Astrocyte (in vitro differentiated cells and primary cell): Measurements from ENCODE around the gene OSM. TPM values are rescaled to one million over a fixed set of nuclear protein-coding genes. Genes with fewer than 3 reads are reported as not detected.

Experiments used
- DNase-seq: peaks from one replicate; pipeline ENCODE4 v3.0.0-alpha.2; 2010; ENCODE audit warnings: low read depth
- FAIRE-seq: peaks from 2 replicates; lab custom pipeline; 2011; peaks lifted over from hg19 to GRCh38; lab: Jason Lieb, UNC
- H2AFZ ChIP-seq: 2 replicates; pipeline ENCODE4 v1.6.0; 2012; ENCODE audit warnings: low read depth, low read length, inconsistent platforms
- H3K27ac ChIP-seq: 2 replicates; pipeline ENCODE4 v1.5.1; 2011; ENCODE audit warnings: low read depth, low read length, inconsistent platforms
- H3K27me3 ChIP-seq: 2 replicates; pipeline ENCODE4 v1.6.0; 2011; ENCODE audit warnings: low read length, inconsistent platforms; ENCODE audit not compliant: insufficient read depth
- H3K36me3 ChIP-seq: 2 replicates; pipeline ENCODE4 v1.5.1; 2011; ENCODE audit warnings: low read length, inconsistent platforms; ENCODE audit not compliant: insufficient read depth
- H3K4me1 ChIP-seq: 2 replicates; pipeline ENCODE4 v1.5.1; 2011; ENCODE audit warnings: low read length, inconsistent platforms; ENCODE audit not compliant: insufficient read depth
- H3K4me2 ChIP-seq: 2 replicates; pipeline ENCODE4 v1.6.0; 2012; ENCODE audit warnings: low read length, inconsistent platforms
- H3K4me3 ChIP-seq: 2 replicates; pipeline ENCODE4 v1.5.1; 2011; ENCODE audit warnings: low read depth, mild to moderate bottlenecking, low read length, inconsistent platforms; ENCODE audit not compliant: insufficient read depth
- H3K79me2 ChIP-seq: 2 replicates; pipeline ENCODE4 v1.6.0; 2012; ENCODE audit warnings: mild to moderate bottlenecking, low read length, inconsistent platforms; ENCODE audit not compliant: insufficient read depth
- H3K9ac ChIP-seq: 2 replicates; pipeline ENCODE4 v1.6.0; 2012; ENCODE audit warnings: mild to moderate bottlenecking, low read length, inconsistent platforms
- H3K9me3 ChIP-seq: 2 replicates; pipeline ENCODE4 v1.5.1; 2012; ENCODE audit warnings: low read depth, mild to moderate bottlenecking, low read length, inconsistent platforms; ENCODE audit not compliant: insufficient read depth
- H4K20me1 ChIP-seq: 2 replicates; pipeline ENCODE4 v1.6.0; 2012; ENCODE audit warnings: low read length, inconsistent platforms; ENCODE audit not compliant: insufficient read depth
- H3K27ac Mint-ChIP-seq: one replicate; pipeline ENCODE4 v1.8.0; 2021; ENCODE audit warnings: mild to moderate bottlenecking, mixed read lengths; ENCODE audit not compliant: unreplicated experiment
- H3K27me3 Mint-ChIP-seq: one replicate; pipeline ENCODE4 v1.8.0; 2021; ENCODE audit warnings: low read depth, mixed read lengths; ENCODE audit not compliant: unreplicated experiment
- H3K36me3 Mint-ChIP-seq: one replicate; pipeline ENCODE4 v1.8.0; 2021; ENCODE audit warnings: low read depth, mixed read lengths; ENCODE audit not compliant: unreplicated experiment
- H3K4me1 Mint-ChIP-seq: one replicate; pipeline ENCODE4 v1.8.0; 2021; ENCODE audit warnings: low read depth, mixed read lengths; ENCODE audit not compliant: unreplicated experiment
- H3K4me3 Mint-ChIP-seq: one replicate; pipeline ENCODE4 v1.8.0; 2021; ENCODE audit warnings: mild to moderate bottlenecking, moderate library complexity, mixed read lengths; ENCODE audit not compliant: unreplicated experiment
- H3K9me3 Mint-ChIP-seq: one replicate; pipeline ENCODE4 v1.8.0; 2021; ENCODE audit warnings: mild to moderate bottlenecking, mixed read lengths; ENCODE audit not compliant: unreplicated experiment
- EZH2 ChIP-seq: IDR thresholded peaks from 2 replicates; pipeline ENCODE4 v1.6.1; 2012; ENCODE audit warnings: mild to moderate bottlenecking, low read length, inconsistent platforms; ENCODE audit not compliant: insufficient read depth
- total RNA-seq: library from RNA; stranded (reverse); gene quantifications from 2 replicates; pipeline ENCODE4 v1.2.1, GENCODE V29; 2021
- TF ChIP-seq, protein P1 (sequence below): IDR thresholded peaks from 2 replicates; pipeline ENCODE4 v1.5.1; 2011; ENCODE audit warnings: low read depth, mild to moderate bottlenecking, inconsistent platforms, low read length, moderate library complexity; ENCODE audit not compliant: insufficient read depth

OSM gene
- total RNA-seq, 1 donor from 2014 or later = not detected

DNA sequence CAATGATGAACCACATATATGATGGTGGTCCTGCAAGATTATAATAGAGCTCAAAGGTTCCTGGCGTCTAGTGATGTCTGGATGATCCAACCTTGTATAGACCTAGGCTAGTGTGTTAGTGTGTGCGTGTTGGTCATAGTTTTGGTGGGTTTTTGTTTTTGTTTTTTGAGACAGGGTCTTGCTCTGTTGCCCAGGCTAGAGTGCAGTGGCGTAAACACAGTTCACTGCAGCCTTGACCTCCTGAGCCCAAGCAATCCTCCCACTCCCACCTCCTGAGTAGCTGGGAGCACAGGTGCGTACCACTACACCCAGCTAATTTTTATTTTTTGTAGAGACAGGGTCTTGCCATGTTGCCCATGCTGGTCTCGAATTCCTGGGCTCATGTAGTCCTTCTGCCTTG is 13.3 kb upstream of the OSM start:
- no peak overlapping the region for H3K4me3 Mint-ChIP-seq
- H3K4me1 Mint-ChIP-seq = peaks cover 21% of the 10 kb centered on the region
- Histone ChIP-seq H3K4me3 (no peak overlapping the region), H3K36me3 (no peaks in the 10 kb centered on the region), H4K20me1 (no peaks in the 10 kb centered on the region), H3K27ac (no peak overlapping the region), H3K4me1 (peaks cover 20% of the 10 kb centered on the region), H3K79me2 (no peaks in the 10 kb centered on the region), H3K4me2 (no peak overlapping the region), H2AFZ (no peak overlapping the region), H3K9ac (no peak overlapping the region), H3K27me3 (no peaks in the 10 kb centered on the region), H3K9me3 (no peaks in the 10 kb centered on the region)
- no peak for TF ChIP-seq EZH2
- TF ChIP-seq, protein P1, sequence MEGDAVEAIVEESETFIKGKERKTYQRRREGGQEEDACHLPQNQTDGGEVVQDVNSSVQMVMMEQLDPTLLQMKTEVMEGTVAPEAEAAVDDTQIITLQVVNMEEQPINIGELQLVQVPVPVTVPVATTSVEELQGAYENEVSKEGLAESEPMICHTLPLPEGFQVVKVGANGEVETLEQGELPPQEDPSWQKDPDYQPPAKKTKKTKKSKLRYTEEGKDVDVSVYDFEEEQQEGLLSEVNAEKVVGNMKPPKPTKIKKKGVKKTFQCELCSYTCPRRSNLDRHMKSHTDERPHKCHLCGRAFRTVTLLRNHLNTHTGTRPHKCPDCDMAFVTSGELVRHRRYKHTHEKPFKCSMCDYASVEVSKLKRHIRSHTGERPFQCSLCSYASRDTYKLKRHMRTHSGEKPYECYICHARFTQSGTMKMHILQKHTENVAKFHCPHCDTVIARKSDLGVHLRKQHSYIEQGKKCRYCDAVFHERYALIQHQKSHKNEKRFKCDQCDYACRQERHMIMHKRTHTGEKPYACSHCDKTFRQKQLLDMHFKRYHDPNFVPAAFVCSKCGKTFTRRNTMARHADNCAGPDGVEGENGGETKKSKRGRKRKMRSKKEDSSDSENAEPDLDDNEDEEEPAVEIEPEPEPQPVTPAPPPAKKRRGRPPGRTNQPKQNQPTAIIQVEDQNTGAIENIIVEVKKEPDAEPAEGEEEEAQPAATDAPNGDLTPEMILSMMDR = no peak
- no peaks in the 10 kb centered on the region for H3K9me3 Mint-ChIP-seq
- no peaks in the 10 kb centered on the region for H3K27me3 Mint-ChIP-seq
- no peak overlapping the region for H3K27ac Mint-ChIP-seq
- DNase-seq = no peak
- no peak for FAIRE-seq
- H3K36me3 Mint-ChIP-seq = peaks cover 10% of the 10 kb centered on the region

DNA sequence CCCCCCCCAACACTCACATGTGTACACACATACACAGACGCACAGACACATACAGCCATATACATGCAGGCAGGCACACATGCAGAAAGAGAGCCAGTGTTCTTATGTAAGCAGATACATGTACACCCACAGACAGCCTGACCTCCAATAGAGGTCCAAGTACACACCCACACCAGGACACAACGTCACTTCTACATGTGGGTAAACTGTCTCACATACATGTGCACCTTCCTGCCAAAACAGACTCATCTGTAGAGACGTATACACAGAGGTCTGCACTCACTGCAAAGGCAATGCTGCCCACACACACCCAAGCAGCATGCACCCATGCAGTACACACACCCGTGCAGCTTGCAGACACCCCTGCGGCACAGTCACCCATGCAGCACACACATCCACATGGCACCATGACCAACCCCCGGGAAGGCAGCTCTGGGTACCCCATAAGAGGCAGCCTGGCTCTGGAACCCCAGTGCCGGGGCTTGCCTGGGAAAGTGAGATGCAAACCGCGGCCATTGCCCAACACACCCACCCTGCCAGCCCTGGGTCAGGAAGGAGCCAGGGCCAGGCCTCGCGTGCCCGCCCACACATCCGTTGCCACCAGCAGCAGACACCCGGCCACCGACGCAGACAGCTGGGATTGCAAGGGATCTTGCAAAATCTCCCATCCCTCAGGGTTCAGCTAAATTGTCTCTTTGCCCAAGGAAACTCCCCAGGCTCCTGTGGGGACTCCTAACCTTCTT is 12.6 kb upstream of the OSM start:
- H3K27me3 Mint-ChIP-seq = peaks cover 4% of the 10 kb centered on the region
- H3K4me3 Mint-ChIP-seq = no peak overlapping the region
- H3K27me3 ChIP-seq = no peaks in the 10 kb centered on the region
- no peak overlapping the region for H3K27ac ChIP-seq
- no peak overlapping the region for H3K27ac Mint-ChIP-seq
- peaks cover 8% of the 10 kb centered on the region for H3K36me3 Mint-ChIP-seq
- H3K4me3 ChIP-seq = no peak overlapping the region
- H3K79me2 ChIP-seq = no peaks in the 10 kb centered on the region
- H3K9me3 Mint-ChIP-seq = no peaks in the 10 kb centered on the region
- DNase-seq = no peak
- H2AFZ ChIP-seq = no peak overlapping the region
- H3K4me2 ChIP-seq = no peak overlapping the region
- peaks cover 20% of the 10 kb centered on the region for H3K4me1 ChIP-seq
- TF ChIP-seq, protein P1 = no peak
- no peak for TF ChIP-seq EZH2
- H3K36me3 ChIP-seq = no peaks in the 10 kb centered on the region
- H4K20me1 ChIP-seq = no peaks in the 10 kb centered on the region
- peaks cover 21% of the 10 kb centered on the region for H3K4me1 Mint-ChIP-seq
- no peak overlapping the region for H3K9ac ChIP-seq
- no peaks in the 10 kb centered on the region for H3K9me3 ChIP-seq
- no peak for FAIRE-seq
